Thymus (tissue), 11 donors: Measurements from ENCODE around the gene MKS1. TPM values are rescaled to one million over a fixed set of nuclear protein-coding genes. Genes with fewer than 3 reads are reported as not detected.

Experiments
- DNase-seq, 9 donors: peaks; one replicate each; pipeline ENCODE4 v3.0.0-alpha.2; 2013; ENCODE audit warnings: low spot score in 9 of 9, low read depth in 6 of 9, missing footprints in 1 of 9
- H3K27ac ChIP-seq, 2 donors: one replicate each; pipeline ENCODE4 v1.5.1; 2013; ENCODE audit warnings: control low read depth in 1 of 2, low read depth in 1 of 2, low read length in 1 of 2, mild to moderate bottlenecking in 1 of 2, moderate library complexity in 1 of 2
- H3K27me3 ChIP-seq, 2 donors: one replicate each; pipeline ENCODE4 v1.5.1; 2013; ENCODE audit warnings: low read length in 1 of 2; ENCODE audit not compliant: control insufficient read depth in 2 of 2, insufficient read depth in 1 of 2
- H3K36me3 ChIP-seq, 2 donors: one replicate each; pipeline ENCODE4 v1.5.1; 2013; ENCODE audit warnings: low read length in 1 of 2, mild to moderate bottlenecking in 1 of 2, moderate library complexity in 1 of 2; ENCODE audit not compliant: control insufficient read depth in 2 of 2, insufficient read depth in 2 of 2
- H3K4me1 ChIP-seq, 2 donors: one replicate each; pipeline ENCODE4 v1.5.1; 2013; ENCODE audit warnings: low read length in 2 of 2; ENCODE audit not compliant: control insufficient read depth in 2 of 2, insufficient read depth in 2 of 2
- H3K4me3 ChIP-seq, 2 donors: one replicate each; pipeline ENCODE4 v1.5.1; 2013; ENCODE audit warnings: low read length in 2 of 2, control low read depth in 1 of 2, mild to moderate bottlenecking in 1 of 2
- H3K9me3 ChIP-seq, 2 donors: one replicate each; pipeline ENCODE4 v1.5.1; 2013; ENCODE audit warnings: low read length in 1 of 2, mild to moderate bottlenecking in 1 of 2; ENCODE audit not compliant: control insufficient read depth in 2 of 2, insufficient read depth in 1 of 2
- whole genome bisulfite sequencing: extraction: QIAGEN DNeasy Blood & Tissue Kit; methylation state at CpG from one replicate; pipeline ENCODE4 v1.1.7; 2013; 5-methylcytosine and 5-hydroxymethylcytosine counted together
- polyA plus RNA-seq: library from polyadenylated mRNA; stranded (reverse); fragments of 200-250 nt; gene quantifications from one replicate; pipeline ENCODE4 v1.2.3, GENCODE V29; 2013
- total RNA-seq: library from RNA; stranded (reverse); fragments of 120-200 nt; gene quantifications from one replicate; pipeline ENCODE4 v1.2.4, GENCODE V29; 2013
- donor health status: healthy.

The MKS1 gene
- total and polyA plus RNA-seq, 2 donors, result 11.9 to 12.5 TPM

DNA sequence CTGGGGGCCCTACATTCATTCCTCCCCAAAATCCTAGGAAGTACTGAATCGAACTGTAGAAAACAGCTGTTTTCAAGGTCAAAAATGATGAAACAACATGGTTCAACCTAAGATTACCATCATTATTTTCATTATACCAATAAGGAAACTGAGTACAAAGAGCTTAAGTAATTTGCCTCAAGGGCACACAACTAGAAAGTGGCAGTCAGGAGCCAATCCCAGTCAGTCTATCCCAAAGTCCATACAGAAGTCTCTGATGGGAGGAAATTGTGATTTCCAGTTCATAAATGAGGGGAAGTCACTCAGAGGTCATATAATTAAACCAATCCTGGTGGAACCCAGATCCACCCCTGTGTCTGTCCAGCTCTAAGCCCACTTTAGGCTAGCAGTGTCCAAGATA lies 27.7 kb upstream of the MKS1 start:
- Histone ChIP-seq H3K9me3 (no peaks in the 10 kb centered on the region), H3K36me3 (no peaks in the 10 kb centered on the region), H3K27ac (no peak overlapping the region), H3K27me3 (peaks cover 8 to 43% of the 10 kb centered on the region in 2 donors), H3K4me1 (peaks cover 0 to 13% of the 10 kb centered on the region in 2 donors), H3K4me3 (no peak overlapping the region)
- DNase-seq, result no peak
- 100% methylated on average over 1 of the region's 1 CpG for WGBS

DNA sequence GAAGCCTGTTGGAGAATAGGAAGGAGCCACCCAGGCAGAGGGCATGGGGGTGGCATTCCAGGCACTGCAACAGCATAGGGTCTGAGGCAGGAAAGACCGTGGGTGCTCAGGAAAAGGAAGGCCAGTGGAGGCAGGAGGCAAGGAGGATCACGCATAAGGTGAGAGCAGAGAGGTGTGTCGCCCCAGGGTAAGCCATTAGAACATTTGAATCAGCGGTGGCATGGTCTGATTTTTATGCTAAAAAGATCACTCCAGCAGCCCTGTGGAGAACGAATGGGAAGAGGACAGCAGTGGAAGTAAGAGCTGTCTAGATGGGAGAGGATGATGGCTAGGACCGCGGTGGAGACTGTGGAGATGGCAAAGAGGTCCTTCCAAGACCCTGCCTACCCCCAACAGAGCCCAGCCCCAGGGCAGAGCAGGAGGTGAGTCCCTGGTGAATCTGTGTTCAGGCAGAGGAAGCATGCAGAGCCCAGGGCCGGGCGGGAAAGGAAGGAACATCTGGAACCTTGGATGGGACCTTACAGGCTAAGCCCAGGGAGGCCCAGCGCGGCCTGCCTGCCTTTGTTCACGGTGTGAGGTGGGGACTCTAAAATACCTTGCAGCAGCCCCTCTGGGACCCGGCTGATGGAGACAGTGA lies 27.2 kb upstream of the MKS1 start:
- WGBS, result 96% methylated on average over 13 of the region's 13 CpGs
- Histone ChIP-seq H3K27ac (no peak overlapping the region), H3K36me3 (no peaks in the 10 kb centered on the region), H3K9me3 (no peaks in the 10 kb centered on the region), H3K27me3 (peaks cover 8 to 47% of the 10 kb centered on the region in 2 donors), H3K4me3 (no peak overlapping the region), H3K4me1 (peaks cover 0 to 13% of the 10 kb centered on the region in 2 donors)
- DNase-seq, result no peak

DNA sequence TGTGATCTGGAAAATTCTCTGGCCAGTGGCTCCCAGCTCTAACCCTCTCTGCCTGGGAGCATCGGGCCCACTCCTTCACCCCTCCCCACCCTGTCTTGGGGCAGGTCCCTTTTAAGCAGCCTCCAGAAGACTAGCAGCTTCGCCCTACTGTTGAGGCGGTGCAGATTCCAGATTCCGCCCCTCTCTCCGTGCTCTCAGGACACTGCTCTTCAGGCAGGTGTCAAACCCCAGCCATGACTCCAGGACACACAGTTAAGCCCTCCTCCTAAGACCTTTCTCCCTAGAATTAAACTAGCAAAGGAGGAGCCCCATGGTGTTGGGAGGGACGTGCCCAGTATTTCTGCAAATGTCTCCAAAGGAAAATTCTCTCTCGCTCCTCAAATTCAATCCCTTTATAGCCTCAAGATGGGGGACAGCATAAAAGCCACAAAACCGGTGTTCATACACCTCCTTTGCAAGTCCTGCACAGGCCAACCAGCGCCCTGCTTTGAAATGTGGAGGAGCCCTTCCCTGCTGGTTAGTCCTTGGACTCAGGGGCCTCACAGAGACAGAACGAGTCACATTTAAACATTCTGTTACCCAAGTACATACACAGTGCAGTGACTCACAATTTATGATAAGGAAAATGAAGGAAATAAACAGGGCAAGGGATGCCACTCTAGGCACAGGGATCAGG lies 26.5 kb upstream of the MKS1 start:
- WGBS, result 91% methylated on average over 10 of the region's 10 CpGs
- H3K27ac ChIP-seq, result no peak overlapping the region
- peaks cover 0 to 13% of the 10 kb centered on the region in 2 donors for H3K4me1 ChIP-seq
- H3K4me3 ChIP-seq, result no peak overlapping the region
- peaks cover 8 to 50% of the 10 kb centered on the region in 2 donors for H3K27me3 ChIP-seq
- H3K9me3 ChIP-seq, result no peaks in the 10 kb centered on the region
- DNase-seq, result no peak
- H3K36me3 ChIP-seq, result no peaks in the 10 kb centered on the region

DNA sequence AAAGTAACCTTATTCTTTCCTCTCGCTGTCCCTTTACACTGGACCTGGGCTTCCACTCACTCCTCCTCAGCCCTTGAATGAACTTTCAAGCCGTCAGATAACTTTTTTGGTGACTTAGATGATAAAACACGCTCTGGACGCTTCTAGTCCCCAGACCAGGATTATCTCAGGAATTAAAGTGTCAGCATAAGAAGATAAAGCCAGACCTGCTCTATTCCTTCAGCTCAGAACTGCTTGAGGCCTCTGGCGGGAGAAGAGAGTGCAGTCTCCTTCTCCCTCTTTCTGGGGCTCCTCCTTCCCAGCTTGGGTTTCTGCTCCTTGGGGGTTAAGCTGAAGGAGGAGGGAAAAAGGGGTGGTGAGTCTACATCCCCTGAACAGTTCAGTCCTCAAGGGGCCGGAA lies 25.9 kb upstream of the MKS1 start:
- peaks cover 0 to 12% of the 10 kb centered on the region in 2 donors for H3K4me1 ChIP-seq
- no peak for DNase-seq
- H3K27ac ChIP-seq, result no peak overlapping the region
- H3K4me3 ChIP-seq, result no peak overlapping the region
- H3K36me3 ChIP-seq, result no peaks in the 10 kb centered on the region
- H3K9me3 ChIP-seq, result no peaks in the 10 kb centered on the region
- WGBS, result 96% methylated on average over 6 of the region's 6 CpGs
- peaks cover 8 to 51% of the 10 kb centered on the region in 2 donors for H3K27me3 ChIP-seq

DNA sequence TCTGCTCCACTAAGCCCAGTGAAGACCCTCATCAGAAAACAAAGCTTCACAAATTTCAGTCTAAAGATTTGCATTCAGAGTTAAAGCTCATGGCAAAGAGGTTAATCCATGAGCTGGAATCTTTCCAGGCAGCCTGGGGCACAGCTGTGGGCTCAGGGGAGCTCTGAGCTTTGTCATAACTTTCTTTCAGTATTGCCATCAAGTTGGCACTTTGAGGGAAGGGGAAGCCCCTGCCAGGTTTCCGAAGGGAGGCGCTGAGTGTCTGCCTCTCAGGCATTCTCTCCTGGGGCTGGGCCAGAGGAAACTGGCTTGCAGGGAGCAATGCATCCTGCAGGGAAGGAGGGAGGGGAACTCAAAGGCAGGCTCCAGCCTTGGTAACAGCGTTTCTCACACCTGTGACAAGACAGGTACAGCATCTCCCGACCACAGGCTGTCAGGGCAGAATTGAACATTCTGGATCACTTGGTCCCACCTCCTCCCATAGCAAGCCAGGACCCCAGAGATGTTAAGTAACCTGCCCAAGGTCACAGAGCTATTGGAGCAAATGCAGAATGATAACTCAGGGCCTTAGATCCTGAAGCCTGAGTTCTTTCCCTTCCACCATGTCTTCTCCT lies 23.2 kb upstream of the MKS1 start:
- no peak for DNase-seq
- Histone ChIP-seq H3K36me3 (no peaks in the 10 kb centered on the region), H3K4me3 (no peak overlapping the region), H3K4me1 (no peaks in the 10 kb centered on the region), H3K27ac (no peak overlapping the region), H3K27me3 (peaks cover 0 to 37% of the 10 kb centered on the region in 2 donors), H3K9me3 (no peaks in the 10 kb centered on the region)
- 21% methylated on average over 4 of the region's 4 CpGs for WGBS

DNA sequence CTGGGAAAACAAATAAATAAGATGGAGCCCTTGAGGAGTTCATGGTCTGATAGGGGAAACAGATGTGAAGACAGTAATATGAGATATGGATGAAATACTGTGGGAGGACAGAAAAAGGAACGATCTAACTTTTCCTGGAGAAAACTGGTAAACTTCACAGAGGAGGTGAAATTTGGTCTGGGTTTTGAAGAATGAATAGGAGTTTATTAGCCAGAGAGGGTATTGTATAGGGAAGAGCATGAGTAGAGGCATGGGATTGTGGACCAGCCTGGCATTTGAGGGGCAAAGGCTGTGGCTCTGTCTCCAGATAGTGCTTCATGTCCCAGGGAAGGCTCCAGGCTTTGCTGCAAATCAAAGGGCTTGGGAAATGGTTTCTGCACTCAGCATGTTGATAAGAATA lies 20.9 kb upstream of the MKS1 start:
- no peaks in the 10 kb centered on the region for H3K4me1 ChIP-seq
- no peak overlapping the region for H3K4me3 ChIP-seq
- no peak for DNase-seq
- H3K9me3 ChIP-seq, result no peaks in the 10 kb centered on the region
- 53% methylated on average over 1 of the region's 1 CpG for WGBS
- H3K27ac ChIP-seq, result no peak overlapping the region
- no peaks in the 10 kb centered on the region for H3K36me3 ChIP-seq
- H3K27me3 ChIP-seq, result peaks cover 0 to 49% of the 10 kb centered on the region in 2 donors

DNA sequence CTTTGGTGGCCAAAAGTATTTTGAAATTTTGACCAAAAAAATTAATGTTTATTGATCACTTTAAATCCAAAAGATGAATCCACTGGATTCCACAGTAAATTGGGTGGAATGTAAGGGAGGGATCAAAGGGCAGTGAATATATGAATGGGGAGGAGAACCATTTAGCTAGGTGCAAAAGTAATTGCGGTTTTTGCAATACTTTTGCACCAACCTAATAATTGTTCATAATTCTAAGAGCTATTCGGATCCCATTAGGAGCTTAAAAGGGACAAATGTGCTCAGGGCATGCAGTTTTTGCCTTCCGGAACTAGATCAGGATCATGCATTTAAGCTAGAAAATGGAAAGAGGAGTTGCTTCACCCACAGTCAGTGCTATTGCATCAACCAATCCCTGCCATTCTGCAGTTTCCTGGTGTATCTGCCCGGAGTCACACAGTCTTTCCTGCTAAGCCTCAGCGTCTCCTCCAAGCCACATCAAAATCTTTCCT lies 19.1 kb upstream of the MKS1 start, which contains the start of gene LPO:
Gene LPO, plus strand, starts transcription at position 438 of the 488 bp plus-strand sequence. CDS start 4,396 bp downstream, outside the sequence.
- Histone ChIP-seq H3K4me3 (no peak within 1 kb of the TSS), H3K27me3 (peaks cover 0 to 50% of the 10 kb centered on the region in 2 donors), H3K36me3 (no peaks in the 10 kb centered on the region), H3K27ac (no peak within 1 kb of the TSS), H3K4me1 (no peaks in the 10 kb centered on the region), H3K9me3 (no peaks in the 10 kb centered on the region)
- 75% methylated on average over 5 of the region's 5 CpGs for whole genome bisulfite sequencing
- DNase-seq, result no peak

DNA sequence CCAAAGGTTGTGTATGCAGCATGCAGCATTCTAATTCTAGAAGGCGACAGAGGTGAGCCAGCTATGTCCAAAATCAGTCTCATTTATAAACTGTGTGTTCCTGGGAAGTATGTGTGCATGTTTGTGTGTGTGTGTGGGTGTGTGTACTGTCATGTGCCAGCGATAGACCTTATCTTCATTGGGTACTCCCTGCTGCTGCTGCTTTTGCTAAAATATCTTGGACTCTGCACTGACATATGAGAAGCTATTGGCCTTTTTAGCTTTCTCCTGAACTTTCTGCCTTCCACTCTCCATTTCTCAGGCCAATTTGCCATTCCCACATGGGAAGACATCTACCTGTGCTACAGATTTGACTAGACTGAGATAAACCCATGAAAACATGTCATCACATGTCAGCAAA lies 17.3 kb upstream of the MKS1 start:
- no peak for DNase-seq
- no peaks in the 10 kb centered on the region for H3K36me3 ChIP-seq
- WGBS, result 89% methylated on average over 2 of the region's 2 CpGs
- peaks cover 0 to 42% of the 10 kb centered on the region in 2 donors for H3K27me3 ChIP-seq
- H3K4me3 ChIP-seq, result no peak overlapping the region
- H3K27ac ChIP-seq, result no peak overlapping the region
- no peaks in the 10 kb centered on the region for H3K4me1 ChIP-seq
- no peaks in the 10 kb centered on the region for H3K9me3 ChIP-seq

DNA sequence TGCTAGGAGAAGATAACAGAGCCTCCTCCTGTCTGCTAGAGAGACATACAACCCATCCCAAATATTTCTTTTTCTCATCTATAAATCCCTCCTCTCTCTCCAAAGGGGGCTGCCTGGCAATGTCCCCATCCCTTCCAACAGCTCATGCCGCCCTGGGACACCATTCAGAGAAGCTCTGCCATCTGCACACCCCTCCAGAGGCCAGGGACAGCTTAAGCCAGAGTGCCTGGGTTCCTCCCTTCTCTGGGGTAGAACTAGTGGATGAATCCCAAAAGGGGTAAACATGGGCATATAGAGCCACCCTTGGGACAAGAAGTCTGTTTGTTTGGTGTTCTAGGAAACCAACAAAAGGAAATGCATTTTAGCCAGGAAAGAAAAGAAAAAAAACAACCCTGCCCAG lies 16.8 kb upstream of the MKS1 start:
- 81% methylated on average over 1 of the region's 1 CpG for WGBS
- peaks cover 0 to 37% of the 10 kb centered on the region in 2 donors for H3K27me3 ChIP-seq
- H3K4me3 ChIP-seq, result no peak overlapping the region
- no peak for DNase-seq
- H3K4me1 ChIP-seq, result no peaks in the 10 kb centered on the region
- no peaks in the 10 kb centered on the region for H3K9me3 ChIP-seq
- no peaks in the 10 kb centered on the region for H3K36me3 ChIP-seq
- H3K27ac ChIP-seq, result no peak overlapping the region
